Stimulated activated CD4-positive, alpha-beta T cell treated with anti-CD3 and anti-CD28 coated beads, TNF-alpha, amount 100 ng/mL, for 1 hour (primary cell): ENCODE results near the gene KRR1.
"Not testable (repeated sequence)": the region's sequence is repeated elsewhere in the genome, so short reads cannot be mapped to it uniquely, and the experiment has no call there.

ENCODE experiments used
- DNase-seq, 3 donors: peaks; one replicate each; pipeline ENCODE4 v3.0.0-alpha.2; 2020; ENCODE audit warnings: low read depth in 3 of 3, low spot score in 1 of 3

KRR1 gene

GRCh38 chr12:75526655-75527511, 15.5 kb upstream of the KRR1 start:
- DNase-seq, result no peak

- DNase-seq, result no peak
These were observed 13.9 kb upstream of the KRR1 start for GRCh38 chr12:75525263-75525662.

GRCh38 chr12:75522124-75522523, 10.7 kb upstream of the KRR1 start:
- not testable (repeated sequence) for DNase-seq

- DNase-seq, result not testable (repeated sequence)
These were observed 9.8 kb upstream of the KRR1 start for GRCh38 chr12:75521224-75521623.

GRCh38 chr12:75509621-75510020, 1.8 kb downstream of the KRR1 start:
- no peak for DNase-seq

GRCh38 chr12:75508159-75508558, 3.2 kb downstream of the KRR1 start:
- no peak for DNase-seq

GRCh38 chr12:75507086-75507485, 4.3 kb downstream of the KRR1 start:
- no peak for DNase-seq

- DNase-seq, result no peak
These were observed 5.6 kb downstream of the KRR1 start for GRCh38 chr12:75505706-75506312.

- DNase-seq, result no peak
These were observed 7.5 kb downstream of the KRR1 start for GRCh38 chr12:75503866-75504265.

- DNase-seq, result no peak
These were observed 8.0 kb downstream of the KRR1 start for GRCh38 chr12:75503459-75503858.

- DNase-seq, result no peak
These were observed 20.2 kb downstream of the KRR1 start for GRCh38 chr12:75491169-75491568.

GRCh38 chr12:75489613-75490210, 21.7 kb downstream of the KRR1 start:
- no peak for DNase-seq

GRCh38 chr12:75489187-75489586, 22.2 kb downstream of the KRR1 start:
- no peak for DNase-seq

GRCh38 chr12:75488553-75488952, 22.9 kb downstream of the KRR1 start:
- DNase-seq, result no peak

- DNase-seq, result no peak
These were observed 24.1 kb downstream of the KRR1 start for GRCh38 chr12:75487308-75487707.

- not testable (repeated sequence) for DNase-seq
These were observed 27.0 kb downstream of the KRR1 start for GRCh38 chr12:75484450-75484849.

- no peak for DNase-seq
These were observed 28.0 kb downstream of the KRR1 start for GRCh38 chr12:75483431-75483830.

- no peak for DNase-seq
These were observed 28.8 kb downstream of the KRR1 start for GRCh38 chr12:75482646-75483045.

- no peak for DNase-seq
These were observed 29.6 kb downstream of the KRR1 start for GRCh38 chr12:75481774-75482173.

GRCh38 chr12:75481013-75481705, 30.2 kb downstream of the KRR1 start:
- DNase-seq, result no peak

GRCh38 chr12:75480469-75480949, 30.9 kb downstream of the KRR1 start, which contains the start of gene GLIPR1:
Gene GLIPR1, plus strand, starts transcription at chr12:75480755. Its CDS starts 126 bp downstream, at chr12:75480881.
- DNase-seq, result peak; percentile 32 to 50 (median 48)
